COLO668 (cell line): ENCODE results near the gene OR2V1.

Source experiments
- DNase-seq: peaks from one replicate; lab custom pipeline; 2025; ENCODE audit not compliant: unreplicated experiment; lab: John Stamatoyannopoulos, UW

The OR2V1 gene

DNA sequence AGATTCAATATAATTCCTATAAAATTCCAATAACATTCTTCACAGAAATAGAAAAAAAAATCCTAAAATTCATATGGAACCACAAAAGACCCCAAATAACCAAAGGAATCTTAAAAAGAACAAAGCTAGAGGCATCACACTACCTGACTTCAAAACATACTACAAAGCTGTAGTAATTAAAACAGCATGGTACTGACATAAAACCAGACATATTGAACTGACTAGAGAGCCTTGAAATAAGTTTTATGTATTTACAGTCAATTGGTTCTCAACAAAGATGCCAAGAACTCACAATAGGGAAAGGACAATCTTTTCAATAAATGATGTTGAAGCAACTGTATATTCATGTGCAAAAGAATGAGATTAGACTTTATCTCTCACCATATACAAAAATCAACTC lies 54.0 kb downstream of the OR2V1 start:
- no peak for DNase-seq
